Naive B cell (primary cell): Measurements from ENCODE around the gene TNFRSF21. TPM values are rescaled to one million over a fixed set of nuclear protein-coding genes. Genes with fewer than 3 reads are reported as not detected.

Experiments
- ATAC-seq, 2 donors: fragments of 150-1000 bp; cut with Tn5 transposase; 2 replicates each; pipeline ENCODE4 v1.10.0; 2021; ENCODE audit warnings: low read depth in 2 of 2, mild to moderate bottlenecking in 2 of 2, moderate library complexity in 2 of 2
- DNase-seq: peaks from one replicate; pipeline ENCODE4 v3.0.0; 2022
- H3K27ac Mint-ChIP-seq, 6 donors: one replicate each; pipeline ENCODE4 v1.8.0; 2020 to 2022; ENCODE audit warnings: mild to moderate bottlenecking in 6 of 6, mixed read lengths in 6 of 6, moderate library complexity in 5 of 6, inconsistent platforms in 2 of 6
- H3K27me3 Mint-ChIP-seq, 3 donors: one replicate each; pipeline ENCODE4 v1.8.0; 2021 to 2022; ENCODE audit warnings: mixed read lengths in 3 of 3, mild to moderate bottlenecking in 1 of 3
- H3K36me3 Mint-ChIP-seq, 2 donors: one replicate each; pipeline ENCODE4 v1.8.0; 2020 to 2022; ENCODE audit warnings: mixed read lengths in 2 of 2, inconsistent platforms in 1 of 2, mild to moderate bottlenecking in 1 of 2
- H3K4me1 Mint-ChIP-seq, 3 donors: one replicate each; pipeline ENCODE4 v1.8.0; 2020 to 2022; ENCODE audit warnings: mixed read lengths in 3 of 3, inconsistent platforms in 1 of 3, mild to moderate bottlenecking in 1 of 3, moderate library complexity in 1 of 3
- H3K4me3 Mint-ChIP-seq, 8 donors: one replicate each; pipeline ENCODE4 v1.8.0; 2020 to 2022; ENCODE audit warnings: mild to moderate bottlenecking in 8 of 8, mixed read lengths in 8 of 8, moderate library complexity in 8 of 8, inconsistent platforms in 2 of 8
- H3K9me3 Mint-ChIP-seq, 7 donors: one replicate each; pipeline ENCODE4 v1.8.0; 2020 to 2022; ENCODE audit warnings: mixed read lengths in 7 of 7, mild to moderate bottlenecking in 5 of 7, inconsistent platforms in 2 of 7, moderate library complexity in 1 of 7
- polyA plus RNA-seq, 6 donors: library from polyadenylated mRNA; unstranded; fragments of 300-500 nt; fragmentation: Illumina TruSeq; gene quantifications; one replicate each; pipeline ENCODE4 v1.2.3, GENCODE V29; 2021; ENCODE audit warnings: low read depth in 6 of 6

The TNFRSF21 gene, protein sequence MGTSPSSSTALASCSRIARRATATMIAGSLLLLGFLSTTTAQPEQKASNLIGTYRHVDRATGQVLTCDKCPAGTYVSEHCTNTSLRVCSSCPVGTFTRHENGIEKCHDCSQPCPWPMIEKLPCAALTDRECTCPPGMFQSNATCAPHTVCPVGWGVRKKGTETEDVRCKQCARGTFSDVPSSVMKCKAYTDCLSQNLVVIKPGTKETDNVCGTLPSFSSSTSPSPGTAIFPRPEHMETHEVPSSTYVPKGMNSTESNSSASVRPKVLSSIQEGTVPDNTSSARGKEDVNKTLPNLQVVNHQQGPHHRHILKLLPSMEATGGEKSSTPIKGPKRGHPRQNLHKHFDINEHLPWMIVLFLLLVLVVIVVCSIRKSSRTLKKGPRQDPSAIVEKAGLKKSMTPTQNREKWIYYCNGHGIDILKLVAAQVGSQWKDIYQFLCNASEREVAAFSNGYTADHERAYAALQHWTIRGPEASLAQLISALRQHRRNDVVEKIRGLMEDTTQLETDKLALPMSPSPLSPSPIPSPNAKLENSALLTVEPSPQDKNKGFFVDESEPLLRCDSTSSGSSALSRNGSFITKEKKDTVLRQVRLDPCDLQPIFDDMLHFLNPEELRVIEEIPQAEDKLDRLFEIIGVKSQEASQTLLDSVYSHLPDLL
- polyA plus RNA-seq = 1 to 10 TPM in 4 of 6 donors, under 1 TPM in 2; 0.21 to 1.7 (median 1.2) TPM

DNA sequence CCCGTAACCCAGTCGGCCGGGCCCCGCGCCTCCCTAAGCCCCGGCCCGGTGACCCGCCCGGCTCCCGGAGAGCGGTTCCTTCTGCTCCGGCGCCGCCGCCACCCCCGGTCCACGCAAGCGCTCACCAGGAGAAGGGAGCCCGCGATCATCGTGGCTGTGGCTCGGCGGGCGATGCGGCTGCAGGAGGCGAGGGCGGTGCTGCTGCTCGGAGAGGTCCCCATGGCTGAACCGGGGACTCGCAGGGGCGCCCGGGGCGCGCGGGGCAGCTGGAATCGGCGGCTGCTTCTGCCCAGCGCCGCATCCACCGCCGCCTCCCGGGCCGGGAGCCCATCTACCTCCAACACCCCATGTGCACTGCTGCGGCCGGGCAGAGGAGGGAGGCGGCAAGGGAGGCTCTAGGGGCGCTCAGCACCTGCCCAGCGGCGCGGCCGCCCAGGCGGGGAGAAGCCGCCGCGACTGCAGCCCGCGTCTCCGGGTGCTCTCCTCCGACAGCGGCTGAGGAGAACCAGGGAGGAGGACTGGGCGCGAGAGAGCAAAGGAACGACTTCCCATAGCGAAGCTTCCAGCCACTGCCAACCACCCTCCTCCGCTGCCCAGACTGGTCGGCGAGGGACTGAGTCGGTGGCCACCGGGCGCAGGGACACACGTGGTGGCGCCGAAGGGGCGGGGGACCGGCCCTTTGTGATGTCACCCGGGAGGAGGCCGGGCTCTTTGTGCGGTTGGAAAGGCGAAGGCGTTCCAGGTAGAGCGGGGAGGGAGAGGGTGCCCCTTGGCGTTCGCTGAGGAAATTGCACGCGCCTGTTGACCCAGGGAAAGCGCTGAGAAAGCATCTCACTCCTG, at the start of gene TNFRSF21:
TNFRSF21 (minus strand) TSS at position 615 of the 840 bp plus-strand sequence; CDS start at position 221, 394 bp downstream.
- ATAC-seq (peak; percentile 89 to 92), DNase-seq (peak; percentile 73)
- Mint-ChIP-seq H3K36me3 (no peaks in the 10 kb centered on the region), H3K27me3 (peaks cover 27 to 42% (median 27%) of the 10 kb centered on the region in 3 donors), H3K4me1 (peaks cover 9 to 15% (median 14%) of the 10 kb centered on the region in 3 donors), H3K9me3 (no peaks in the 10 kb centered on the region), H3K27ac (peak within 1 kb of the TSS in 3 of 6 donors; percentile 49 to 58 (median 50)), H3K4me3 (peak within 1 kb of the TSS; percentile 84 to 91 (median 87))

DNA sequence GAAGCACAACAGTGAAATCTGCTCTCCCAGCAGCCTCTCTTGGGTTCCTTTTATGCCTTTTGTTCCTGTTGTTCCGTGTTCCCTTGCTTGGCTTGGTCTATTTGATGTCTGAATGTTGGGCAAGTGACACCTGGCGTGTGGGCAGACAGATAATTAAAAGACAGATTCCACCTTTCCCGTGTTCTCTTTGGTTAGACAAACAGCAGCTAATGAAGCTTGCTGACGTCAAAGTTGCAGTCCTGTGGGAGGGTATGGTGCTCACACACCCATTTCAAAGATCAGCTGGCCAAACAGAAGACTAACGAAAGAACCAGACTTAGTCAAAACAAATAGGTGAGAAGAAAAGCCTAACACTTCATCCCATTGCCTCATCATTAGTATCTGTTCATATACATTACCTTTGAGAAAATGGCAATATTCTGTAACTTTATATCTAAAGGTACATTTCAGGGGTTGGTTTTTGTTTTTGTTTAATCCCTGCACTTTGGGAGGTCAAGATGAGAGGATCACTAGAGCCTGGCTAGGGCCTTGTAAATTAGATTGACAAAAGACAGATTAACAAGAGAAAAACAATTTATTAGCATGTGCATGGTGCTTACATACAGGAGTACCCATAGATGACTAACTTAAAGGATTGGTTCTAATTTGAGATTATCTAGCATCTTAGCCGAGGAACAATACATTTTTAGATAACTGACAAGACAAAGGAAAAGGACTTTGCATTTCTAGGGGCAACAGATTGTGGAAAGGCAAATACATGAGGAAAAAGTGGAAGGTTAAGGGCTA, 48.9 kb upstream of the TNFRSF21 start:
- ATAC-seq (peak in 1 of 2 donors; percentile 18), DNase-seq (no peak)
- H3K4me1 Mint-ChIP-seq = peaks cover 15 to 41% (median 30%) of the 10 kb centered on the region in 3 donors
- H3K36me3 Mint-ChIP-seq = no peaks in the 10 kb centered on the region
- H3K9me3 Mint-ChIP-seq = peaks cover 0 to 2% (median 0%) of the 10 kb centered on the region in 7 donors
- no peaks in the 10 kb centered on the region for H3K27me3 Mint-ChIP-seq
- peak overlapping the region in 2 of 8 donors; percentile 12 to 18 for H3K4me3 Mint-ChIP-seq
- peak overlapping the region in 2 of 6 donors; percentile 63 to 88 for H3K27ac Mint-ChIP-seq

DNA sequence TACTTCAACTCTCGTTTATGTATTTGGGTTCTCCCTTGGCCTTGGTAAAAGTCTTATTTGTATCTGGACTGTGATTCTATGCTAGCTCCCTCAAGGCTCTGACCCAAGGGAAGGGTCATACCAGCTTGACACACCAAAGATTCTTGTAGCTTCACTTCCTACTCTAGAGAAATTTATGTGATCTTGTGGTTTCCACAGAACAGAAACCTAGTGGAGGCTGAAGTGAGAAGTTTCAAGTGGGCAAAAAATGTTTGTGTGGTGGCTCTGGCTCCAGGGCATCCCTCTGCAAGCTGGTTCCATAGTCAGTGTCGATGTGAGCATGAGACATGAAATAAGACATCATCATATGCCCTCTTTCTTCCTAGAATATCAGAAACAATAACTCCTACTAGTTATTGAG, 48.1 kb upstream of the TNFRSF21 start:
- Mint-ChIP-seq H3K36me3 (no peaks in the 10 kb centered on the region), H3K27me3 (no peaks in the 10 kb centered on the region), H3K4me1 (peaks cover 15 to 44% (median 30%) of the 10 kb centered on the region in 3 donors), H3K9me3 (peaks cover 0 to 2% (median 0%) of the 10 kb centered on the region in 7 donors), H3K27ac (peak overlapping the region in 3 of 6 donors; percentile 33 to 63 (median 44)), H3K4me3 (peak overlapping the region in 2 of 8 donors; percentile 31 to 72)
- no peak for DNase-seq
- peak in 1 of 2 donors; percentile 27 for ATAC-seq

DNA sequence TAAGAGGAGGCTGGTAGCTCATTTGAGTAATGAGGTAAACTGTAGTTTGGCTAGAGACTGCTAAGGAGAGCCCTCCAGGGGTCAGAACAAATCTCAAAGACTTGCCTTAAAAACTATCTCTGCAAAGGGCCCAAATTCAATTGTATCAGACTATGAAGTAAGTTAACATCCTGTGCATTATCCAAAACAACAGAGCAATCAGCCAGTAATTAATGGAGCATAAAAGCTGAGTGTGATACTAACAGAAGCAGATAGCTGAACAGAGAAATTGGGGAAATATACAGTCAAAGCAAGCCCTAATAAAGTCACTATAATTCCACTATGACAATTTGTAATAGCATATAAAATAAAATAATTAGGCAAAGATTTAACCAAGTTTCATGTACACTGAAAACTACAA, 45.8 kb upstream of the TNFRSF21 start:
- H3K4me3 Mint-ChIP-seq = no peak overlapping the region
- peaks cover 0 to 5% (median 0%) of the 10 kb centered on the region in 7 donors for H3K9me3 Mint-ChIP-seq
- DNase-seq = no peak

DNA sequence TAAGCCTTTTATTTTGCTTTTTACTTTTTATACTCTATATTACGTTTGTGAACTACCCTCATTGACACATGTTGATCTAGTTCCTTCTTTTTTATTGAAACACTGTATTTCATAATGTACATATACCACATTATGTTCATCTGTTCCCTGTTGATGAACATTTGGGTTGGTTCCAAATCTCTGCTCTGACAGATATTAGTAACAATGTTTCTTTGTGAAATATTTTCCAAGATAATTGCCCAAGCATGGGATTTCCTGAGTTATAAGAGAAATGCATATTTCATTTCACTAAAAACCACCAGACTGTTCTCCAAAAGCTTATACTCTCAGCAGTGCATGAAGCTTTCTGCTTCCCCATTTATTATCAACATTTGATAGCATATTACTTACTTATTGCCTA, 44.2 kb upstream of the TNFRSF21 start:
- Mint-ChIP-seq H3K36me3 (no peaks in the 10 kb centered on the region), H3K27ac (no peak overlapping the region), H3K9me3 (peaks cover 0 to 5% (median 0%) of the 10 kb centered on the region in 7 donors), H3K4me1 (peaks cover 4 to 24% (median 12%) of the 10 kb centered on the region in 3 donors), H3K27me3 (peaks cover 0 to 10% (median 0%) of the 10 kb centered on the region in 3 donors), H3K4me3 (no peak overlapping the region)
- no peak for ATAC-seq
- DNase-seq = no peak

More for the DNA sequence above, 45.8 kb upstream of the TNFRSF21 start:
- Mint-ChIP-seq H3K27ac (no peak overlapping the region), H3K36me3 (no peaks in the 10 kb centered on the region), H3K27me3 (peaks cover 0 to 10% (median 0%) of the 10 kb centered on the region in 3 donors), H3K4me1 (peaks cover 15 to 35% (median 22%) of the 10 kb centered on the region in 3 donors)
- no peak for ATAC-seq

DNA sequence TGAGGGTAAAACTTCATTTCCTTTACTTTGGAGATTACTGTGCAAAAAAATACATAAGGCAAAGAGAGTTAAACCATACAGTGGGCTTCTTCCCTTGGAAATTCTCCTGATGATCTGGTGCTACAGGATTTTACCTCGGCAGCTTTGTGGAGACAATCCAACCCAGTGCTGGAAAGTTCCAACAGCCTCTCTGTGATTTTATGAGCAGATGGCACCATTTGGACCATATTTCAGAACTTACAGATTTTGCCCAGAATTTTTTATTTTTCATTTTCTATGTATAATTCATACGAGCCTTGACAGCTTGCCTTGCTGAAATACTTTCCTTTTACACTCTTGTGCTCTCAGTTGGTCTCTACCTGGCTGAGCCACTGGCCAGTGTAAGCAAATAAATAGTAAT, 43.3 kb upstream of the TNFRSF21 start:
- Mint-ChIP-seq H3K4me1 (peaks cover 0 to 15% (median 3%) of the 10 kb centered on the region in 3 donors), H3K9me3 (peaks cover 0 to 5% (median 0%) of the 10 kb centered on the region in 7 donors), H3K27me3 (peaks cover 0 to 10% (median 0%) of the 10 kb centered on the region in 3 donors), H3K27ac (no peak overlapping the region), H3K36me3 (no peaks in the 10 kb centered on the region), H3K4me3 (no peak overlapping the region)
- ATAC-seq (no peak), DNase-seq (no peak)

DNA sequence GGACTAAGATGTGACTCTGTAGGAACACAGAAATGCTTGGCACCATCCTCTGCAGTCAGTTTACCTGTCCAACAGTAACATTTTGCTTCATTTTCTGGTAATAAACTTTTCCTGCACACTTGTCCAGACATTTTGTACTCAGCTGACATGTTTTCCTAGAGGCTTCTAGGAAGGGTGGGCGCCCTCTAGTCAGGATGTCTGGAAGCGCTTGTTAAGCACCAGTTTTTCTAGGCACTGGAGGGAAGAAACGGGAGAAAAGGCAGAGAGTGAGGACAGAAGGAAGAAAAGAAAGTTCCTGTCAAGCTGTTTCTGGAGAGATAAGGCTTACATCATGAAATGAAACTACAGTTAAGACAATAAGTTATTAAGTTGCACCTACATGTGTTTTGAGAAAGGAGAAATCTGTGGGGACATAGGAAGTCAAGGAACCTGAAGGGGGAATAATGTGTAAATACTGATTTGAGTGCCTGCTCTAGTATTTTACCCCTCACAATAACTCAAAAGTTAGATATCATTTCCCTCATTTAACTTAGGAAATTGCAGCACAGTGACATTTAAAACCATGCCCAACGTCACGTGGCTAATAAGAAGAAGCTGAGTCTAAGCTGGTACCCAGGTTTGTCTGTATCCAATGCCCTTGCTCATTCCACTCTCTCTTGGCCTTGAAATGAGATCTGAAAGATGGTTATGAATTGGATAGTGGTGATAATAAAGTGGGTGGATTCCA, 42.7 kb upstream of the TNFRSF21 start:
- Mint-ChIP-seq H3K27me3 (peaks cover 0 to 10% (median 0%) of the 10 kb centered on the region in 3 donors), H3K4me3 (no peak overlapping the region), H3K27ac (no peak overlapping the region), H3K4me1 (peaks cover 0 to 11% (median 0%) of the 10 kb centered on the region in 3 donors), H3K36me3 (no peaks in the 10 kb centered on the region), H3K9me3 (peaks cover 0 to 3% (median 0%) of the 10 kb centered on the region in 7 donors)
- ATAC-seq (no peak), DNase-seq (no peak)

DNA sequence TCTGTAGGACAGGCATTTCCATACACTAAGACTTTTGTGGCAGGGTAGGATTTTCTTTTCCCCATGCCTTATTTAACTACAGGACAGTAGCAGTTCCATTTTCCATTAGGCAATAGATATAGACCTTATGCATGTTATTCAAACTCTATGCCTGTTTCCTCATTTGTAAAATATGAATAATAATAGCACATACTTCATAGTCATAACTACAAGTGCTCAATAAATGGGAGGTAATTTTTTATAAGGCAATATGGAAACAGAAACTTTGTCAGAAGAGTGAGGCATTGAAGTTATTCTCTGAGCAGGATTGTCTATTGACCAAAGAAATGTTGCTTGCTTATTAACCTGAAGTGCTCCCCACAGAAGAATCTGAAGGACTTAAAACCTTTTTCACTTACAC, 41.9 kb upstream of the TNFRSF21 start:
- Mint-ChIP-seq H3K27ac (no peak overlapping the region), H3K4me3 (no peak overlapping the region)

DNA sequence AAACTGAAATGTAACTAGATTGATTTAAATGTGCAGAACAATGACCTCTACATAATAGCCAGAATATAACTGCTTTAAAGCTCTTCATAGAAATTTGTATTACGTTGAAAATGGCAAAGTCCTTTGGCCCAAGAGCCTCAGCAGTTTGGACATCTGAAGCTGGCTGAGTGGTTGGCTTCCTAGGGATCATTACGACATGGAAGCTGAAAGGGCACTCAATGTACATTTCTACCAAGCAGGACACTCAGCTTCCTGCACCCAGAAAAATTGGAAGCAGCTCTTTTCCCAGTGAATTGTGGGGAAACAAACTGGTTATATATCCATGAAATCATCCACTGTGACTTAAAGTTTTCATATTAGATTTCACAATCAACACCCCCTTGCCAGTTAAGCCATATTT, 40.2 kb upstream of the TNFRSF21 start:
- DNase-seq (no peak), ATAC-seq (no peak)
- peaks cover 0 to 3% (median 0%) of the 10 kb centered on the region in 7 donors for H3K9me3 Mint-ChIP-seq
- H3K27ac Mint-ChIP-seq = no peak overlapping the region
- H3K4me3 Mint-ChIP-seq = no peak overlapping the region
- H3K36me3 Mint-ChIP-seq = no peaks in the 10 kb centered on the region
- peaks cover 4 to 22% (median 9%) of the 10 kb centered on the region in 3 donors for H3K27me3 Mint-ChIP-seq
- H3K4me1 Mint-ChIP-seq = peaks cover 0 to 11% (median 0%) of the 10 kb centered on the region in 3 donors

More for the DNA sequence above, 41.9 kb upstream of the TNFRSF21 start:
- Mint-ChIP-seq H3K36me3 (no peaks in the 10 kb centered on the region), H3K4me1 (peaks cover 0 to 11% (median 0%) of the 10 kb centered on the region in 3 donors), H3K9me3 (peaks cover 0 to 3% (median 0%) of the 10 kb centered on the region in 7 donors), H3K27me3 (peaks cover 0 to 17% (median 6%) of the 10 kb centered on the region in 3 donors)
- ATAC-seq = no peak
- no peak for DNase-seq

DNA sequence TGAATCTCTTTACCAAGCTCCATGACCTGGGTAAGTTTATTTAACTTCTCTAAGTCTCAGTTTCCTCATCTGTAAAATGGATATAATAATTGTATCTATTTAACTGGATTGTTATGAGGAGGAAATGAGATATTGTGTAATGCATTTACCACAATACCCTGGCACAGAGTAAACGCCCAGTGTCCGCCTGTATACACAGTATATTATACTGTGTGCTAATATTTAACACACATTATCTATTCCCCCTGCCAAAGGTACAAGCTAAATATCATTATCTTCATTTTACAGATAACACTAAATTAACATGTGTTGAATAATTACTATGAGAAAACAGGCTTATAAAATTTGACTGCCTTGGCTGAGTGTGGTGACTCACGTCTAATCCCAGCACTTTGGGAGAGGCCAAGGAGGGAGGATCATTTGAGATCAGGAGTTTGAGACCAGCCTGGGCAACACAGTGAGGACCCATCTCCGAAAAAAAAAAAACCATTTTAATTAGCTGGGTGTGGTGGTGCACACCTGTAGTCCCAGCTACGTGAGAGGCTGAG, 38.7 kb upstream of the TNFRSF21 start:
- Mint-ChIP-seq H3K27me3 (peaks cover 7 to 22% (median 9%) of the 10 kb centered on the region in 3 donors), H3K27ac (no peak overlapping the region), H3K36me3 (no peaks in the 10 kb centered on the region), H3K4me3 (no peak overlapping the region), H3K9me3 (peaks cover 0 to 3% (median 0%) of the 10 kb centered on the region in 7 donors), H3K4me1 (peaks cover 0 to 6% (median 0%) of the 10 kb centered on the region in 3 donors)
- DNase-seq = no peak
- no peak for ATAC-seq

DNA sequence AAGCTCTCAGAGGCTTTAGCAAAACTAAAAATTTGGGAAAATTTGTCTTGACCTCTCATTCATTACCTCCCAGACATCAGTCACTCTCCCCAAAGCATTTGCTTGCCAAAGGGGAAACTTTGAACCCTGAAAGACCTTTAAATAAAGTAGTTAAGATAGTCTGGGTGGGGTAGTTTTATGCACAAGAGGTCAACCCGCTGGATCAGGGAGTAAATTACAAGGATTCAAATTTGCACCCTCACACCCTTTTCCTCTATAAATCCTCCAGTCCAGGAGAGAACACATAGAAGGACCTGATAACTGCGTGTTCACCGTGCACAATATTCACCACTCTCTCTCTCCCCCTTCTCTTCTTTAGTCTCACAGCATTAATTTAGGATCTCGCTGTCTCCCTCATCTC, 36.1 kb upstream of the TNFRSF21 start:
- Mint-ChIP-seq H3K27me3 (peaks cover 7 to 12% (median 9%) of the 10 kb centered on the region in 3 donors), H3K36me3 (no peaks in the 10 kb centered on the region), H3K4me3 (no peak overlapping the region), H3K9me3 (peaks cover 0 to 2% (median 0%) of the 10 kb centered on the region in 7 donors), H3K4me1 (no peaks in the 10 kb centered on the region), H3K27ac (no peak overlapping the region)
- DNase-seq (no peak), ATAC-seq (no peak)
